MM.1S (cell line): ENCODE measurements around the gene MEMO1.
"Not testable (repeated sequence)": the region's sequence is repeated elsewhere in the genome, so short reads cannot be mapped to it uniquely, and the experiment has no call there.

Source experiments
- DNase-seq: peaks from one replicate; pipeline ENCODE4 v3.0.0-alpha.2; 2015
- H2AFZ ChIP-seq: fragments of 300-600 bp; sonication (generic); 2 replicates; pipeline ENCODE4 v1.6.0; 2016; ENCODE audit warnings: antibody characterized with exemption, low read length
- H3F3A ChIP-seq: fragments of 300-600 bp; sonication (generic); 2 replicates; pipeline ENCODE4 v1.6.1; 2016; ENCODE audit warnings: mild to moderate bottlenecking, antibody characterized with exemption, low read length, moderate library complexity, mixed read lengths; ENCODE audit not compliant: insufficient read depth
- H3K27ac ChIP-seq: fragments of 300-600 bp; sonication (generic); 2 replicates; pipeline ENCODE4 v1.5.1; 2016; ENCODE audit warnings: mild to moderate bottlenecking, low read length
- H3K27me3 ChIP-seq: fragments of 300-600 bp; sonication (generic); replicated peaks from 2 replicates; pipeline ENCODE4 v1.6.0; 2016; ENCODE audit warnings: low read length; ENCODE audit not compliant: insufficient read depth
- H3K36me3 ChIP-seq: fragments of 300-600 bp; sonication (generic); replicated peaks from 2 replicates; pipeline ENCODE4 v1.6.1; 2016; ENCODE audit warnings: mild to moderate bottlenecking, low read length, mixed read lengths; ENCODE audit not compliant: insufficient read depth
- H3K4me1 ChIP-seq: fragments of 300-600 bp; sonication (generic); 2 replicates; pipeline ENCODE4 v1.6.1; 2016; ENCODE audit warnings: low read length, mixed read lengths
- H3K4me2 ChIP-seq: fragments of 300-600 bp; sonication (generic); 2 replicates; pipeline ENCODE4 v1.6.0; 2016; ENCODE audit warnings: low read depth, low read length
- H3K4me3 ChIP-seq: fragments of 300-600 bp; sonication (generic); 2 replicates; pipeline ENCODE4 v1.5.1; 2016; ENCODE audit warnings: low read length, mixed read lengths
- H3K79me2 ChIP-seq: fragments of 300-600 bp; sonication (generic); 2 replicates; pipeline ENCODE4 v1.6.1; 2016; ENCODE audit warnings: mixed run types, low read length, mixed read lengths
- H3K9ac ChIP-seq: fragments of 300-600 bp; sonication (generic); 2 replicates; pipeline ENCODE4 v1.6.1; 2016; ENCODE audit warnings: low read length, mixed read lengths
- H3K9me2 ChIP-seq: fragments of 300-600 bp; sonication (generic); replicated peaks from 2 replicates; pipeline ENCODE4 v1.6.1; 2016; ENCODE audit warnings: mild to moderate bottlenecking, low read length, mixed read lengths; ENCODE audit not compliant: insufficient read depth
- H3K9me3 ChIP-seq: fragments of 300-600 bp; sonication (generic); replicated peaks from 2 replicates; pipeline ENCODE4 v1.6.1; 2016; ENCODE audit warnings: mild to moderate bottlenecking, low read length, mixed read lengths; ENCODE audit not compliant: insufficient read depth
- H4K20me1 ChIP-seq: fragments of 300-600 bp; sonication (generic); 2 replicates; pipeline ENCODE4 v1.6.1; 2016; ENCODE audit warnings: mild to moderate bottlenecking, low read length, moderate library complexity, mixed read lengths; ENCODE audit not compliant: insufficient read depth
- EZH2 ChIP-seq: fragments of 300-600 bp; sonication (generic); optimal IDR thresholded peaks from 2 replicates; pipeline ENCODE3; 2017; ENCODE audit warnings: low read depth, mild to moderate bottlenecking, antibody characterized with exemption, low read length, mixed read lengths
- EZH2phosphoT487 ChIP-seq: fragments of 300-600 bp; sonication (generic); IDR thresholded peaks from 2 replicates; pipeline ENCODE4 v1.6.1; 2018; ENCODE audit warnings: antibody characterized with exemption, low read length
- TF ChIP-seq, protein P1 (sequence below): fragments of 300-600 bp; sonication (generic); IDR thresholded peaks from 2 replicates; pipeline ENCODE4 v1.5.1; 2016; ENCODE audit warnings: antibody characterized with exemption, low read length, mixed read lengths

The MEMO1 gene

DNA sequence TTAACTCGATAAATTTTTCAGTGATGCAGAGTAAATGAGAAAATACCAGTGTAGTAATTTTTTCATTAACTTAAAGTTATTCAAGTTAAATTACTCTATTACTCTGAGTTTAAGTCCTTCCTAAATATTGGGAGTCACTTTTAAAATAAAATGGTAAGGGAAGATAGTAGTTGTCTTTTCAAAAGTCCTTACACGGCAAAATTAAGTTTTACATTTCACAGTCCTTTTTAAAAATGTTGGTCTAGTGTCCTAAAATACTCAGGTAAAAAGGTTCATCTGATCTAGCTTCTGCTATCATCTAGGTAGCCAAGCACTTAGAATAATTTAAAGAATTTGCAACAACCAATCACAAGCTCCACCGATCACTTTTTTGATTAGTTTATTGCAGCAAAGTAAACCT lies 146.9 kb downstream of the MEMO1 start:
- H3F3A ChIP-seq = no peaks in the 10 kb centered on the region
- no peaks in the 10 kb centered on the region for H3K36me3 ChIP-seq
- H3K4me3 ChIP-seq = no peak overlapping the region
- H3K27ac ChIP-seq = no peak overlapping the region
- no peak overlapping the region for H3K4me2 ChIP-seq
- H2AFZ ChIP-seq = no peak overlapping the region
- no peak for TF ChIP-seq EZH2phosphoT487
- no peak for TF ChIP-seq EZH2
- TF ChIP-seq, protein P1, sequence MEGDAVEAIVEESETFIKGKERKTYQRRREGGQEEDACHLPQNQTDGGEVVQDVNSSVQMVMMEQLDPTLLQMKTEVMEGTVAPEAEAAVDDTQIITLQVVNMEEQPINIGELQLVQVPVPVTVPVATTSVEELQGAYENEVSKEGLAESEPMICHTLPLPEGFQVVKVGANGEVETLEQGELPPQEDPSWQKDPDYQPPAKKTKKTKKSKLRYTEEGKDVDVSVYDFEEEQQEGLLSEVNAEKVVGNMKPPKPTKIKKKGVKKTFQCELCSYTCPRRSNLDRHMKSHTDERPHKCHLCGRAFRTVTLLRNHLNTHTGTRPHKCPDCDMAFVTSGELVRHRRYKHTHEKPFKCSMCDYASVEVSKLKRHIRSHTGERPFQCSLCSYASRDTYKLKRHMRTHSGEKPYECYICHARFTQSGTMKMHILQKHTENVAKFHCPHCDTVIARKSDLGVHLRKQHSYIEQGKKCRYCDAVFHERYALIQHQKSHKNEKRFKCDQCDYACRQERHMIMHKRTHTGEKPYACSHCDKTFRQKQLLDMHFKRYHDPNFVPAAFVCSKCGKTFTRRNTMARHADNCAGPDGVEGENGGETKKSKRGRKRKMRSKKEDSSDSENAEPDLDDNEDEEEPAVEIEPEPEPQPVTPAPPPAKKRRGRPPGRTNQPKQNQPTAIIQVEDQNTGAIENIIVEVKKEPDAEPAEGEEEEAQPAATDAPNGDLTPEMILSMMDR = no peak
- no peak overlapping the region for H3K9ac ChIP-seq
- H3K79me2 ChIP-seq = no peaks in the 10 kb centered on the region
- H3K9me3 ChIP-seq = no peaks in the 10 kb centered on the region
- no peak for DNase-seq
- H3K9me2 ChIP-seq = no peaks in the 10 kb centered on the region
- no peaks in the 10 kb centered on the region for H3K27me3 ChIP-seq
- H4K20me1 ChIP-seq = no peaks in the 10 kb centered on the region
- H3K4me1 ChIP-seq = no peaks in the 10 kb centered on the region

DNA sequence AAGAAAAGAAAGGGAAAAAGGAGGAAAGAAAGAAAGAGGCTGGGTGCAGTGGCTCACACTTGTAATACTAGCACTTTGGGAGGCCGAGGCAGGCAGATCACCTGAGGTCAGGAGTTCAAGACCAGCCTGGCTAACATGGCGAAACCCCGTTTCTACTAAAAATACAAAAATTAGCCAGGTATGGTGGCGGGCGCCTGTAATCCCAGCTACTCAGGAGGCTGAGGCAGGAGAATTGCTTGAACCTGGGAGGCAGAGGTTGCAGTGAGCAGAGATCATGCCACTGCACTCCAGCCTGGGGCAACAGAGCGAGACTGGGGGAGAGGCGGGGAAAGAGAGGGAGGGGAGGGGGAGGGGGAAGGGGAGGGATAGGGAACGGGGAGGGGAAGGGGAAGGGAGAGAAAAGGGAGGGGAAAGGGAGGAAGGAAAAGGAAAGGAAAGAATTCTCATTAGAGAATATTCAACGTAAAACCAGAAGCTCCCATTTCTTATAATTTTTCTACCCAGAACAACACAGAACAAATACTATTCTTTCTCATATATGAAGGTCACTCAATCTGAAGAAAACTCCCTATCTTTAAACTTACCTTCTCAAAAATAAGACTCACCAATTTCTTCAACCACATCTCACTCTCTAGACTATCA lies 147.7 kb downstream of the MEMO1 start:
- H3K9me2 ChIP-seq, H2AFZ ChIP-seq, H3K9me3 ChIP-seq, H3K4me2 ChIP-seq, H3F3A ChIP-seq, H3K27me3 ChIP-seq, H3K27ac ChIP-seq, H3K4me3 ChIP-seq, H4K20me1 ChIP-seq, DNase-seq, H3K36me3 ChIP-seq, H3K4me1 ChIP-seq, H3K9ac ChIP-seq, H3K79me2 ChIP-seq: not testable (repeated sequence)

- no peak overlapping the region for H3K27ac ChIP-seq
- no peaks in the 10 kb centered on the region for H3F3A ChIP-seq
- H3K36me3 ChIP-seq = no peaks in the 10 kb centered on the region
- H3K4me2 ChIP-seq = no peak overlapping the region
- no peaks in the 10 kb centered on the region for H3K27me3 ChIP-seq
- H3K4me3 ChIP-seq = no peak overlapping the region
- no peak overlapping the region for H2AFZ ChIP-seq
- H3K9me2 ChIP-seq = no peaks in the 10 kb centered on the region
- TF ChIP-seq, protein P1 = no peak
- TF ChIP-seq EZH2 = no peak
- no peak for TF ChIP-seq EZH2phosphoT487
- no peaks in the 10 kb centered on the region for H3K9me3 ChIP-seq
- DNase-seq = no peak
- H3K79me2 ChIP-seq = no peaks in the 10 kb centered on the region
- no peaks in the 10 kb centered on the region for H4K20me1 ChIP-seq
- no peaks in the 10 kb centered on the region for H3K4me1 ChIP-seq
- H3K9ac ChIP-seq = no peak overlapping the region
Observed at GRCh38 chr2:31859959-31860358, 150.8 kb downstream of the MEMO1 start.

DNA sequence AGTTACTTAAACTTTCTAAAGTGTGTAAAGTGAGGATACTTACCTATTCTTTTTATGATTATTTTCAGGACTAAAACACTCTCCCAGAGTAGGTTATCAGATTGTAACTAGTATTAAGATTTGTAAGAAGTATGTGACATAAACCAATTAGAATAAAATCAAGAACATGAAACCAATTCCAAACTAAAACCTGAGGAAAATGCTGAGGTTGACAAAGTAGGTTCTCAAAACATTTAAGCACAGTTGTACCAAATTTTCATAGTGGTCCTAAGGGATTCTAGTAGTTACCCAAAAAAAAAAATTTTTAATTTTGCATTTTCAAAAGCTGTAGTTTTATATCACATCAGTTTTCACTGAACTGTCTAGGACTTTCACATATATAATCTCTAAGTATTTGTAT lies 157.3 kb downstream of the MEMO1 start:
- H3K4me3 ChIP-seq = no peak overlapping the region
- H3K9me2 ChIP-seq = no peaks in the 10 kb centered on the region
- no peaks in the 10 kb centered on the region for H4K20me1 ChIP-seq
- H3K9ac ChIP-seq = no peak overlapping the region
- no peaks in the 10 kb centered on the region for H3K36me3 ChIP-seq
- H3K27ac ChIP-seq = no peak overlapping the region
- no peaks in the 10 kb centered on the region for H3K27me3 ChIP-seq
- no peaks in the 10 kb centered on the region for H3K79me2 ChIP-seq
- no peaks in the 10 kb centered on the region for H3K9me3 ChIP-seq
- H3F3A ChIP-seq = no peaks in the 10 kb centered on the region
- no peak overlapping the region for H3K4me2 ChIP-seq
- TF ChIP-seq EZH2phosphoT487 (no peak), EZH2 (no peak)
- TF ChIP-seq, protein P1 = no peak
- H3K4me1 ChIP-seq = no peaks in the 10 kb centered on the region
- DNase-seq = no peak
- no peak overlapping the region for H2AFZ ChIP-seq

GRCh38 chr2:31842150-31842549 lies 168.7 kb downstream of the MEMO1 start:
- not testable (repeated sequence) for H3K79me2 ChIP-seq, H4K20me1 ChIP-seq, H3K9me2 ChIP-seq, H3K4me2 ChIP-seq, H3K9me3 ChIP-seq, H3K4me1 ChIP-seq, H3K27ac ChIP-seq, H3K36me3 ChIP-seq, H3K4me3 ChIP-seq, H3K27me3 ChIP-seq, H2AFZ ChIP-seq, DNase-seq, H3K9ac ChIP-seq, H3F3A ChIP-seq
